Neural crest cell (in vitro differentiated cells): ENCODE measurements around the gene AMZ2. TPM values are rescaled to one million over a fixed set of nuclear protein-coding genes. Genes with fewer than 3 reads are reported as not detected.
A peak's percentile ranks its signal among the peaks of the same experiment; 100 is the strongest.

Source experiments
- DNase-seq: peaks from one replicate; pipeline ENCODE4 v3.0.0; 2021; ENCODE audit warnings: low read depth, mixed read lengths, low spot score
- H3K27ac Mint-ChIP-seq: one replicate; pipeline ENCODE4 v1.8.0; 2021; ENCODE audit warnings: mild to moderate bottlenecking, mixed read lengths; ENCODE audit not compliant: unreplicated experiment
- H3K27me3 Mint-ChIP-seq: 2 replicates; pipeline ENCODE4 v1.8.0; 2021; ENCODE audit warnings: low read depth, mild to moderate bottlenecking, mixed read lengths
- H3K36me3 Mint-ChIP-seq: 2 replicates; pipeline ENCODE4 v1.8.0; 2021; ENCODE audit warnings: low read depth, mild to moderate bottlenecking, mixed read lengths
- H3K4me1 Mint-ChIP-seq: 2 replicates; pipeline ENCODE4 v1.8.0; 2021; ENCODE audit warnings: mixed read lengths
- H3K4me3 Mint-ChIP-seq: one replicate; pipeline ENCODE4 v1.8.0; 2021; ENCODE audit warnings: mild to moderate bottlenecking, mixed read lengths
- H3K9me3 Mint-ChIP-seq: 2 replicates; pipeline ENCODE4 v1.8.0; 2021; ENCODE audit warnings: mixed read lengths
- CTCF ChIP-seq: fragments of 200-600 bp; sonication (generic); conservative IDR thresholded peaks from 2 replicates; pipeline ENCODE4 v1.5.0; 2021; ENCODE audit warnings: antibody characterized with exemption, mild to moderate bottlenecking
- total RNA-seq: library from RNA; stranded (reverse); gene quantifications from 2 replicates; pipeline ENCODE4 v1.2.1, GENCODE V29; 2021

AMZ2 gene
- total RNA-seq, 1 donor from 2014 or later, result 87.5 TPM

DNA sequence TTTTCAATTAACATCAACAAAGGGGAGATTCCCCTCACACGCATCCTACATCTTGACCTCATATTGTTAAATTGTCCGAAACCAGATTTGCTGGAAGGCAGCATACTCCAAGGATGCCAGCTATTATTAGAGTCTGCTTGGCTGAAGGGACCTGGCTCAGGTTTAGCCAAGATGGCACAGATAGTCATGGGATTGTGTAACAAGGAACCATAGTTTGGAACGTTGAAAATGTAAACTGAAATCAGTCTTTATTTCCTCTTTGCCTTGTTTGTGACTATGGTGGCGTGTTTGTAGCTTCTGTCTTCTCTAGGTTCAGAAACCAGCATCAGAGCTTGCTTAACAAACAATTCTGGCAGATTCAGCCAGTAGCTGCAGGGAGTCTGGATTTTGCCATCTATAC is 49.4 kb downstream of the AMZ2 start:
- Mint-ChIP-seq H3K9me3 (no peaks in the 10 kb centered on the region), H3K27ac (no peak overlapping the region), H3K27me3 (peaks cover 15% of the 10 kb centered on the region), H3K36me3 (no peaks in the 10 kb centered on the region), H3K4me1 (peaks cover 26% of the 10 kb centered on the region), H3K4me3 (no peak overlapping the region)
- DNase-seq, result no peak
- TF ChIP-seq CTCF, result no peak

- Mint-ChIP-seq H3K9me3 (no peaks in the 10 kb centered on the region), H3K36me3 (no peaks in the 10 kb centered on the region), H3K27me3 (peaks cover 5% of the 10 kb centered on the region), H3K27ac (no peak overlapping the region), H3K4me1 (peaks cover 15% of the 10 kb centered on the region), H3K4me3 (no peak overlapping the region)
- TF ChIP-seq CTCF, result no peak
- DNase-seq, result no peak
These were observed 50.8 kb downstream of the AMZ2 start for GRCh38 chr17:68298601-68299000.

DNA sequence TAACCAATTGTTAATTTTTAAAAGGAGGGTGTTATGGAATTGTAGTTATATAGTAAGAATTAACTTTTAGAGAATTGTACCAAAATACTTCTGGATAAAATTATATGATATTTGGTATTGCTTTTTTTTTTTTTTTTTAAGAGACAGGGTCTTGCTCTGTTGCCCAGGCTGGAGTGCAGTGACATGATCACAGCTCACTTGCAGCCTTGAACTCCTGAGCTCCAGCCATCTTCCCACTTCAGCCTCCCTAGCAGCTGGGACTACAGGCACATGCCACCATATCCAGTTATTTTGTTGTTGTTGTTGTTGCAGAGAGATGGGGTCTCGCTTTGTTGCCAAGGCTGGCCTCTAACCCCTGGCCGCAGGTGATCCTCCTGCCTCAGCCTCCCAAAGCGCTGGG is 52.0 kb downstream of the AMZ2 start:
- DNase-seq, result no peak
- no peaks in the 10 kb centered on the region for H3K9me3 Mint-ChIP-seq
- no peaks in the 10 kb centered on the region for H3K27me3 Mint-ChIP-seq
- no peak overlapping the region for H3K4me3 Mint-ChIP-seq
- H3K36me3 Mint-ChIP-seq, result no peaks in the 10 kb centered on the region
- peaks cover 2% of the 10 kb centered on the region for H3K4me1 Mint-ChIP-seq
- H3K27ac Mint-ChIP-seq, result no peak overlapping the region
- TF ChIP-seq CTCF, result no peak

- TF ChIP-seq CTCF, result no peak
- H3K9me3 Mint-ChIP-seq, result no peaks in the 10 kb centered on the region
- peak overlapping the region; percentile 39 for H3K27ac Mint-ChIP-seq
- no peaks in the 10 kb centered on the region for H3K27me3 Mint-ChIP-seq
- H3K36me3 Mint-ChIP-seq, result no peaks in the 10 kb centered on the region
- DNase-seq, result no peak
- no peaks in the 10 kb centered on the region for H3K4me1 Mint-ChIP-seq
- H3K4me3 Mint-ChIP-seq, result no peak overlapping the region
These were observed 53.7 kb downstream of the AMZ2 start for GRCh38 chr17:68301438-68301959.

- peaks cover 3% of the 10 kb centered on the region for H3K36me3 Mint-ChIP-seq
These were observed 54.3 kb downstream of the AMZ2 start for GRCh38 chr17:68302066-68302564.

More at GRCh38 chr17:68302066-68302564, 54.3 kb downstream of the AMZ2 start:
- Mint-ChIP-seq H3K27ac (no peak overlapping the region), H3K4me1 (peaks cover 2% of the 10 kb centered on the region), H3K4me3 (no peak overlapping the region), H3K9me3 (peaks cover 3% of the 10 kb centered on the region), H3K27me3 (no peaks in the 10 kb centered on the region)
- no peak for TF ChIP-seq CTCF
- no peak for DNase-seq
